Motor neuron (in vitro differentiated cells): ENCODE measurements around the gene BUB3. TPM values are rescaled to one million over a fixed set of nuclear protein-coding genes. Genes with fewer than 3 reads are reported as not detected.
A peak's percentile ranks its signal among the peaks of the same experiment; 100 is the strongest.

ENCODE experiments used
- ATAC-seq, 8 experiments: fragments of 200-7000 bp; cut with Tn5 transposase; replicated peaks in 6 of 8; 2 replicates each; pipeline ENCODE4 v1.8.0; 2021; ENCODE audit warnings: mild to moderate bottlenecking in 8 of 8, moderate library complexity in 8 of 8
- H3K27ac ChIP-seq, 2 donors: fragments of 250-450 bp; sonication (Bioruptor Pico); 2 replicates each; pipeline ENCODE4 v1.9.0; 2021; ENCODE audit warnings: antibody characterized with exemption in 2 of 2, mild to moderate bottlenecking in 2 of 2, moderate library complexity in 1 of 2
- H3K4me1 ChIP-seq, 2 donors: fragments of 250-450 bp; sonication (Bioruptor Pico); replicated peaks in 1 of 2; 2 replicates each; pipeline ENCODE4 v1.6.1; 2021; ENCODE audit warnings: antibody characterized with exemption in 2 of 2, mild to moderate bottlenecking in 2 of 2, moderate library complexity in 1 of 2
- H3K4me3 ChIP-seq, 5 donors: fragments of 250-450 bp; sonication (Bioruptor Pico); 2 replicates each; pipeline ENCODE4 v1.9.0; 2021; ENCODE audit warnings: antibody characterized with exemption in 5 of 5, mild to moderate bottlenecking in 5 of 5, moderate library complexity in 4 of 5
- WGBS, 10 experiments: fragments of 450-650 bp; shearing (Covaris generic); methylation state at CpG; one replicate each; pipeline ENCODE4 v1.0.0; 2022; 5-methylcytosine and 5-hydroxymethylcytosine counted together
- in situ Hi-C, 9 experiments: fragments of 400-800 bp; cut with MboI; loops; one replicate each; pipeline ENCODE4 v1.15.0; 2021; ENCODE audit warnings: low sequenced_read_pairs in 9 of 9, low pct_unique_long_range_greater_than_20kb in 2 of 9; ENCODE audit not compliant: unreplicated experiment in 9 of 9
- total RNA-seq, 8 experiments: library from RNA; unstranded; fragments of 300-600 nt; gene quantifications; 2 replicates each; pipeline versions ENCODE4 v1.2.3 to v1.2.4, GENCODE V29; 2022

The BUB3 gene
- total RNA-seq, 8 experiments from 2014 or later = 58.3 to 130 (median 85.4) TPM

DNA sequence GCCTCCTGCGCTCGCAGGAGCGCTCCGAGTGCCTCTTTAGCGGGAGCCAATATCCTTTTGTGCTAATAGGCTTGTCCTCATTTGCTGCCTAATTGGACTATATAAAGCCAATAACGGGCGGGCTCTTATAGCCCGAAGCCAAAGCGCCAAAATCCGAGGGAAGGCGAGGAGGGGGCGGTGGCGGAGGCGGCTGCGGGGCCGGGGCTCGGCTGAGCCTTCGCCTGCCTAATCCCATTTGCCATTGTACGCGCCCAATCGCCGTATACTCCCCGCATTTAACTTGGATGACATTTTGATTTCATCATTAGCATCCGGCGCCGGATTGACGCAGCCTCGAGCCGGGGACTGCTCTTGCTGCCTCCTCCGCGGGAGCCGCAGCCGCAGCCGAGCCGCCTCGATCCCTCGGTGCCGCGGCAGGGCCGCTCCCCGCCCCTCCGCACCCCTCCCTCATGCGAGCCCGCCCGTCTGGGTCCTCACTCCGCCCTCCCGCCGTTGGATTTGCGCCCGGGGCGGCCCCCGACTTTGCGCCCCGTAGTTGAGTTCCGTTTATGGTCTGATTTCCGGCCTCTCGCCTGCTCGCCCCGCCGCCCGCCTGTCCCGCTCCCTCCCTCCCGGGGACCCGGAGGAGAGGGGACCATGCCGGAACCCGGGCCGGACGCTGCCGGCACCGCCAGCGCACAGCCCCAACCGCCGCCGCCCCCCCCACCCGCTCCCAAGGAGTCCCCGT lies 18.6 kb upstream of the BUB3 start, which contains the start of gene HMX3:
TSS of gene HMX3 (plus strand) at position 556 of the 727 bp plus-strand sequence. CDS start at position 637, 81 bp downstream.
- WGBS, 10 experiments = 0% methylated on average over 4 of the region's 76 CpGs; no CpG with 5 or more reads in 8 of the 10 experiments
- in situ Hi-C loops = loop anchor here (10.0 to 25.0 kb wide), 4 partner anchors 98 to 427 kb away; no protein-coding TSS in a partner anchor
- ATAC-seq = peak in 6 of 8 experiments; percentile 6 to 49 (median 40)
- Histone ChIP-seq H3K27ac (no peak within 1 kb of the TSS), H3K4me3 (peak within 1 kb of the TSS; percentile 5 to 35 (median 25)), H3K4me1 (peaks cover 0 to 30% of the 10 kb centered on the region in 2 donors)

DNA sequence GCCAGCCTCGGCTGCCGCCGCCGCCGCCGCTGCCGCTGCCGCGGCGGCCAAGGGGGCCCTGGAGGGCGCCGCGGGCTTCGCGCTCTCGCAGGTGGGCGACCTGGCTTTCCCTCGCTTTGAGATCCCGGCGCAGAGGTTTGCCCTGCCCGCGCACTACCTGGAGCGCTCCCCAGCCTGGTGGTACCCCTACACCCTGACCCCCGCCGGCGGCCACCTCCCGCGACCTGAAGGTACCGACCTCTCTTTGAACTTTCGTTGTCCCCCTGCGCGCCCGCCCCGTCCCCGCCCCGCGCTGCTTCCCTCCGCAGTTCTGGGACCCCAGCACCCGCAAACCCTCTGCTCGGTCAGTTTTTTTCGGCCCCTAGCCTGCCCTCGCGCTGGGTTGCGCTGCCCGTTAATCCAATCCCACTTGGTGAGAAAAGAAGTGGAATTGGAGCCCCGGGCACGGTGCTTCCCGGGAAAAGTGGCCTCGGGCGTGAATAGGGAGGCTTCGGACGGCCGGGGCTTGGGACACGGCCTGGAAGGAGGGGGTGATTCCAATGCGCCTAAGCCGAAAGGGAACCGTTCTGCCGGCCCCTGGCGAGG lies 17.9 kb upstream of the BUB3 start:
- no peak overlapping the region for H3K27ac ChIP-seq
- peak overlapping the region in 4 of 5 donors; percentile 22 to 35 (median 29) for H3K4me3 ChIP-seq
- no peak for ATAC-seq
- H3K4me1 ChIP-seq = peaks cover 0 to 32% of the 10 kb centered on the region in 2 donors
- 5 to 8% methylated on average over 4 to 7 of the region's 59 CpGs; no CpG with 5 or more reads in 8 of the 10 experiments for WGBS, 10 experiments
- in situ Hi-C loops = loop anchor here (10.0 to 25.0 kb wide), 4 partner anchors 99 to 426 kb away; no protein-coding TSS in a partner anchor

- H3K27ac ChIP-seq = no peak overlapping the region
- ATAC-seq = peak in 3 of 8 experiments; percentile 17 to 37 (median 36)
- H3K4me3 ChIP-seq = peak overlapping the region in 2 of 5 donors; percentile 4 to 25
- in situ Hi-C loops = loop anchor here (10.0 to 25.0 kb wide), 4 partner anchors 100 to 425 kb away; no protein-coding TSS in a partner anchor
- 0 to 10% (median 2%) methylated on average over 4 to 11 of the region's 83 CpGs; no CpG with 5 or more reads in 6 of the 10 experiments for WGBS, 10 experiments
- peaks cover 0 to 32% of the 10 kb centered on the region in 2 donors for H3K4me1 ChIP-seq
Observed at GRCh38 chr10:123136806-123137642, 17.2 kb upstream of the BUB3 start.

- H3K27ac ChIP-seq = no peak overlapping the region
- H3K4me1 ChIP-seq = peaks cover 0 to 25% of the 10 kb centered on the region in 2 donors
- ATAC-seq = no peak
- in situ Hi-C loops = loop anchor here (10.0 to 25.0 kb wide), 4 partner anchors 102 to 423 kb away; no protein-coding TSS in a partner anchor
- 0 to 26% (median 6%) methylated on average over 2 to 7 of the region's 7 CpGs for WGBS, 10 experiments
- H3K4me3 ChIP-seq = no peak overlapping the region
Observed at GRCh38 chr10:123139165-123139520, 15.1 kb upstream of the BUB3 start.

- in situ Hi-C loops = loop anchor here (10.0 to 25.0 kb wide), 4 partner anchors 102 to 423 kb away; no protein-coding TSS in a partner anchor
- no peak overlapping the region for H3K4me3 ChIP-seq
- 0 to 6% (median 4%) methylated on average over 1 to 28 of the region's 32 CpGs; no CpG with 5 or more reads in 1 of the 10 experiments for WGBS, 10 experiments
- peaks cover 0 to 26% of the 10 kb centered on the region in 2 donors for H3K4me1 ChIP-seq
- H3K27ac ChIP-seq = no peak overlapping the region
- ATAC-seq = peak in 6 of 8 experiments; percentile 6 to 25 (median 22)
Observed at GRCh38 chr10:123139521-123140163, 14.6 kb upstream of the BUB3 start.

- Histone ChIP-seq H3K4me1 (peaks cover 0 to 23% of the 10 kb centered on the region in 2 donors), H3K4me3 (no peak overlapping the region), H3K27ac (no peak overlapping the region)
- WGBS, 10 experiments = 0 to 41% (median 10%) methylated on average over 3 to 10 of the region's 43 CpGs; no CpG with 5 or more reads in 1 of the 10 experiments
- ATAC-seq = peak in 6 of 8 experiments; percentile 2 to 37 (median 28)
- in situ Hi-C loops = loop anchor here (25.0 kb wide), 3 partner anchors 103 to 422 kb away; no protein-coding TSS in a partner anchor
Observed at GRCh38 chr10:123140164-123140982, 13.8 kb upstream of the BUB3 start.

- in situ Hi-C loops = loop anchor here (25.0 kb wide), 3 partner anchors 104 to 421 kb away; no protein-coding TSS in a partner anchor
Observed at GRCh38 chr10:123140983-123141390, 13.2 kb upstream of the BUB3 start.

DNA sequence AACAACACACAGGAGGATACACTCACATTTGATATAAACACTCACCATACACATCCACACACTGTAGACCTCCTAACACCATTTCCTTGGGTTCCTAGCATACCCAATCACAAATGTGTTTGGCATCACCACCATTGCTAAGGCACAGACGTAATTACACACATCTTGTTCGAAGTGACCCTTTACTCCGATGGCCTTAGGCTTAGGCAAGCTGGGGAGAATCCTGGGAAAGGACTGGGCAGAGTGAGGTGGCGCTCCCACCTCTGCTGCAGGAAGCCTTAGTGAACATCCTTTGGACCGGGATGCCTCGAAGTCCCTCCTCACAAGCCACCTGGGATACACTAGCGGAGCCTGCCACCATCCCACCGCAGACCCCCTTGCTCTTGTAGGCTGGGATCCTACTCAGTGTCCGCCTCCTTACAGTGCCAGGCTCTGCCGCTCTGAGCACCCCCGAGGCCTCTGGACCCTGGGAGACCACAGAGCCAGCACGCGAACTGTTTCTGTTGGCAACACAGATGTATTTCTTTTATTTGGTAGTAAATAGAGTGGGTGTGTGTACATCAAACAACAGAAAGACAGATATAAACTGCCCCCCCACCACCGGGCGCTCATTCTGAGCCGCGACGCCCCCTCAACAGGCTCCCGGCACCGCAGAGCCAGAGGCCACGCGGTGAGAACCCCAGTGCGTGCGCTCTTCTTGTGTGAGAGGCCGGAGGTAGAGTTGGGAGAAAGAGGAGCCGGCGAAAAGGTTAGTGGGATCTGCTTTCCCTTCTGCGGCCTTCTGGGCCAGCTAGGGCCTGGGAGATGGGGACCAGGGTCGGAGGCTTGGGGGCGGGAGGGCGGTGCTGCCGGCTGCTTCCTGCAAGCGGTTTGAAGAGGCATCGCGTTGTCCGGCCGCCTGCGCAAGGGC lies 12.2 kb upstream of the BUB3 start:
- H3K4me1 ChIP-seq = peaks cover 5 to 15% of the 10 kb centered on the region in 2 donors
- WGBS, 10 experiments = 7 to 55% (median 40%) methylated on average over 2 to 8 of the region's 38 CpGs; no CpG with 5 or more reads in 5 of the 10 experiments
- H3K27ac ChIP-seq = no peak overlapping the region
- in situ Hi-C loops = loop anchor here (25.0 kb wide), 3 partner anchors 105 to 420 kb away; no protein-coding TSS in a partner anchor
- H3K4me3 ChIP-seq = no peak overlapping the region
- ATAC-seq = no peak

More at GRCh38 chr10:123140983-123141390, 13.2 kb upstream of the BUB3 start:
- no peak overlapping the region for H3K27ac ChIP-seq
- H3K4me1 ChIP-seq = peaks cover 0 to 22% of the 10 kb centered on the region in 2 donors
- H3K4me3 ChIP-seq = no peak overlapping the region
- ATAC-seq = no peak
- WGBS, 10 experiments = 0 to 40% (median 9%) methylated on average over 2 to 6 of the region's 6 CpGs; no CpG with 5 or more reads in 2 of the 10 experiments

GRCh38 chr10:123142701-123143161 lies 11.5 kb upstream of the BUB3 start:
- in situ Hi-C loops = loop anchor here (25.0 kb wide), 3 partner anchors 105 to 420 kb away; no protein-coding TSS in a partner anchor
- no peak for ATAC-seq
- Histone ChIP-seq H3K4me1 (peaks cover 5 to 15% of the 10 kb centered on the region in 2 donors), H3K27ac (no peak overlapping the region), H3K4me3 (no peak overlapping the region)
- WGBS, 10 experiments = 18% methylated on average over 6 of the region's 33 CpGs; no CpG with 5 or more reads in 9 of the 10 experiments

DNA sequence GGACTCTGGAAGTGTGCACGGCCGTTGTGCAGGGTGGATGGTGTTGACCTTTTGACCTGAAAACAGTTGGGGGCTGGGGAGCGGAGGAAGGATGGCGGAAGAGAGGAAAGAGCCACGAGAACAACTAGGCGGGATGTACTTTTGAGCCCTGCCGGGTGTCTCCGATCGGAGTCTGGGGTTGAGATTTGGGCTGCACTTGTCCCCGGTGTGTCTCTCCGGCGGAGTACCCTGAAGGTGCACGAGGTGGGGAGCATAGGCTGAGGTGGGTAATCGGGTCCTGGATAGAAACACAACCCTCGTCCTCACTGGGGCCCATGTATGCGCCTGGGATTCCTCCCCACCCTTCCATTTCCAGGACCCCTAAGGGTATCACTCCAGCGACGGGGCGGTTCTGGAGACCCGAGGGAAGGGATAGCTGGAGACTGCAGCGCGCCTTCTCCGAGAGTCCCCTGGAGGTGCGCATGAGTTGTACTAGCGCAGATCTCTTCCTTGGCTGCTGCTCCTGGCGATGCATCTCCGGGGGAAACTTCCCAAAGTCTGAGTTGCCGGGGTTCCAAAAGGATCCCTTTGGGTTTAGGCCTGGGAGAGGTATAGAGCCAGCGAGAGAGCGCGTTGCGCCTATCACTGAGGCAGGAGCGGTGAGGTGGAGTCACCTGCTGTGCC lies 10.9 kb upstream of the BUB3 start:
- in situ Hi-C loops = loop anchor here (25.0 kb wide), 3 partner anchors 106 to 419 kb away; no protein-coding TSS in a partner anchor
- H3K27ac ChIP-seq = no peak overlapping the region
- WGBS, 10 experiments = 3 to 39% (median 9%) methylated on average over 3 to 16 of the region's 33 CpGs; no CpG with 5 or more reads in 4 of the 10 experiments
- ATAC-seq = no peak
- H3K4me1 ChIP-seq = peaks cover 5 to 15% of the 10 kb centered on the region in 2 donors
- H3K4me3 ChIP-seq = no peak overlapping the region
